IgD-negative memory B cell (primary cell): ENCODE results near the gene STAB1. TPM values are rescaled to one million over a fixed set of nuclear protein-coding genes. Genes with fewer than 3 reads are reported as not detected.
"Not testable (repeated sequence)": the region's sequence is repeated elsewhere in the genome, so short reads cannot be mapped to it uniquely, and the experiment has no call there.

Experiments used
- H3K27ac Mint-ChIP-seq, 3 donors: one replicate each; pipeline ENCODE4 v1.8.0; 2020 to 2022; ENCODE audit warnings: mild to moderate bottlenecking in 3 of 3, mixed read lengths in 3 of 3, moderate library complexity in 1 of 3
- H3K27me3 Mint-ChIP-seq: one replicate; pipeline ENCODE4 v1.8.0; 2021; ENCODE audit warnings: mixed read lengths
- H3K36me3 Mint-ChIP-seq: one replicate; pipeline ENCODE4 v1.8.0; 2020; ENCODE audit warnings: mild to moderate bottlenecking, mixed read lengths
- H3K4me1 Mint-ChIP-seq, 3 donors: one replicate each; pipeline ENCODE4 v1.8.0; 2020 to 2022; ENCODE audit warnings: mixed read lengths in 3 of 3, mild to moderate bottlenecking in 1 of 3
- H3K4me3 Mint-ChIP-seq, 4 donors: one replicate each; pipeline ENCODE4 v1.8.0; 2020 to 2022; ENCODE audit warnings: mild to moderate bottlenecking in 4 of 4, mixed read lengths in 4 of 4, moderate library complexity in 3 of 4
- H3K9me3 Mint-ChIP-seq, 3 donors: one replicate each; pipeline ENCODE4 v1.8.0; 2020 to 2021; ENCODE audit warnings: mixed read lengths in 3 of 3, mild to moderate bottlenecking in 1 of 3
- polyA plus RNA-seq: library from polyadenylated mRNA; unstranded; fragments of 300-500 nt; fragmentation: Illumina TruSeq; gene quantifications from one replicate; pipeline ENCODE4 v1.2.3, GENCODE V29; 2021

The STAB1 gene
- polyA plus RNA-seq, 1 donor from 2014 or later: not detected

DNA sequence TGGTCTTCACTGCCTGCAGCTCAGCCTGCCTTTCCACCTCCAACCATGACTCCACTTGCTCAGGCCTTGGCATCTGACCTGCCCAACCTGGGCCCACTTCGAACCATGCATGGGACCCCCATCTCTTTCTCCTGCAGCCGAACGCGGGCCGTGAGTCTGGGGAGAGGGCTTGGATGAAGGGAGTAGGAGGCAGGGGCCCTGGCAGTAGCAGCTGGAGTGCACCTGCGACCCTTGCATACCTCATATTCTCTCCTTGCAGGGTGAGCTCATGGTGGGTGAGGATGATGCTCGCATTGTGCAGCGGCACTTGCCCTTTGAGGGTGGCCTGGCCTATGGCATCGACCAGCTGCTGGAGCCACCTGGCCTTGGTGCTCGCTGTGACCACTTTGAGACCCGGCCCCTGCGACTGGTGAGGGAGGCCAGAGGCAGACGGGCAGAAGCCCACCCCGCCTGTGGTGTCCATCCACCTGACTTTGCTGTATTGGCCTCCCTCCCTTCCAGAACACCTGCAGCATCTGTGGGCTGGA, 25.1 kb downstream of the STAB1 start:
- no peaks in the 10 kb centered on the region for H3K9me3 Mint-ChIP-seq
- H3K27ac Mint-ChIP-seq: no peak overlapping the region
- no peaks in the 10 kb centered on the region for H3K4me1 Mint-ChIP-seq
- H3K36me3 Mint-ChIP-seq: peaks cover 2% of the 10 kb centered on the region
- no peaks in the 10 kb centered on the region for H3K27me3 Mint-ChIP-seq
- H3K4me3 Mint-ChIP-seq: no peak overlapping the region

- Mint-ChIP-seq H3K27ac (no peak overlapping the region), H3K4me1 (no peaks in the 10 kb centered on the region), H3K4me3 (no peak overlapping the region), H3K27me3 (no peaks in the 10 kb centered on the region), H3K36me3 (peaks cover 2% of the 10 kb centered on the region), H3K9me3 (no peaks in the 10 kb centered on the region)
Measured at GRCh38 chr3:52520716-52521487, 25.8 kb downstream of the STAB1 start.

DNA sequence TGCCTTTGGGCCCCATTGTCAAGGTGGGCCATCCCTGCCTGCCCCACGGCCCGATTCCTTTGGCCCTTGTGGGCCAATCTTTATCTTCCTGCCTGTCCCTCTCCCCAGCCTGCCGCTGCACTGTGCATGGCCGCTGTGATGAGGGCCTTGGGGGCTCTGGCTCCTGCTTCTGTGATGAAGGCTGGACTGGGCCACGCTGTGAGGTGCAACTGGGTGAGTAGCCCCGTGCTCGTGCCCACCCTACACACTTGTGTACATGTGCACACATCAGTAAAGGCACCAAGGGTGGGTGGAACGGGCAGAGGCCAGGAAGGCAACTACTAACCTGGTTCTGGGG, 26.3 kb downstream of the STAB1 start:
- no peaks in the 10 kb centered on the region for H3K9me3 Mint-ChIP-seq
- H3K36me3 Mint-ChIP-seq: peaks cover 2% of the 10 kb centered on the region
- H3K4me1 Mint-ChIP-seq: no peaks in the 10 kb centered on the region
- H3K4me3 Mint-ChIP-seq: no peak overlapping the region
- no peak overlapping the region for H3K27ac Mint-ChIP-seq
- H3K27me3 Mint-ChIP-seq: no peaks in the 10 kb centered on the region

DNA sequence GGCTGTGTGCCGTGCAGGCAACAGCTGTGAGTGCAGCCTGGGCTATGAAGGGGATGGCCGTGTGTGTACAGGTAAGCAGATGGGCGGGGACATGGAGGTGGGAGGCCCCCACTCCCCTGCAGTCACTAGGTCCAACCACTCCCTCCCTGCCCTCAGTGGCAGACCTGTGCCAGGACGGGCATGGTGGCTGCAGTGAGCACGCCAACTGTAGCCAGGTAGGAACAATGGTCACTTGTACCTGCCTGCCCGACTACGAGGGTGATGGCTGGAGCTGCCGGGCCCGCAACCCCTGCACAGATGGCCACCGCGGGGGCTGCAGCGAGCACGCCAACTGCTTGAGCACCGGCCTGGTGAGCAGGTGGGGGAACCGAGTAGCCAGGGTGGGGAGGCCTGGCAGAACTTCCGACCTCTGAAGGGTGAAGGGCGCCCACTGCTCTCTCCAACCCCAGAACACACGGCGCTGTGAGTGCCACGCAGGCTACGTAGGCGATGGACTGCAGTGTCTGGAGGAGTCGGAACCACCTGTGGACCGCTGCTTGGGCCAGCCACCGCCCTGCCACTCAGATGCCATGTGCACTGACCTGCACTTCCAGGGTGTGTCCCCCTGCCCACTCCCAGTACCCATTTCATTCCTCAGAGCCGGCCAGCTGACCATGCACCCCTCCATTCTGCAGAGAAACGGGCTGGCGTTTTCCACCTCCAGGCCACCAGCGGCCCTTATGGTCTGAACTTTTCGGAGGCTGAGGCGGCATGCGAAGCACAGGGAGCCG, 26.9 kb downstream of the STAB1 start:
- Mint-ChIP-seq H3K9me3 (no peaks in the 10 kb centered on the region), H3K27ac (no peak overlapping the region), H3K4me3 (no peak overlapping the region), H3K36me3 (peaks cover 2% of the 10 kb centered on the region), H3K4me1 (no peaks in the 10 kb centered on the region), H3K27me3 (no peaks in the 10 kb centered on the region)

- H3K27me3 Mint-ChIP-seq: no peaks in the 10 kb centered on the region
- H3K27ac Mint-ChIP-seq: no peak overlapping the region
- H3K4me1 Mint-ChIP-seq: no peaks in the 10 kb centered on the region
- H3K9me3 Mint-ChIP-seq: no peaks in the 10 kb centered on the region
- H3K4me3 Mint-ChIP-seq: no peak overlapping the region
- peaks cover 2% of the 10 kb centered on the region for H3K36me3 Mint-ChIP-seq
Measured at GRCh38 chr3:52522651-52523251, 27.6 kb downstream of the STAB1 start.

GRCh38 chr3:52523386-52524257, 28.5 kb downstream of the STAB1 start:
- Mint-ChIP-seq H3K4me1 (no peaks in the 10 kb centered on the region), H3K4me3 (no peak overlapping the region), H3K27ac (no peak overlapping the region), H3K9me3 (no peaks in the 10 kb centered on the region), H3K27me3 (no peaks in the 10 kb centered on the region), H3K36me3 (peaks cover 2% of the 10 kb centered on the region)

DNA sequence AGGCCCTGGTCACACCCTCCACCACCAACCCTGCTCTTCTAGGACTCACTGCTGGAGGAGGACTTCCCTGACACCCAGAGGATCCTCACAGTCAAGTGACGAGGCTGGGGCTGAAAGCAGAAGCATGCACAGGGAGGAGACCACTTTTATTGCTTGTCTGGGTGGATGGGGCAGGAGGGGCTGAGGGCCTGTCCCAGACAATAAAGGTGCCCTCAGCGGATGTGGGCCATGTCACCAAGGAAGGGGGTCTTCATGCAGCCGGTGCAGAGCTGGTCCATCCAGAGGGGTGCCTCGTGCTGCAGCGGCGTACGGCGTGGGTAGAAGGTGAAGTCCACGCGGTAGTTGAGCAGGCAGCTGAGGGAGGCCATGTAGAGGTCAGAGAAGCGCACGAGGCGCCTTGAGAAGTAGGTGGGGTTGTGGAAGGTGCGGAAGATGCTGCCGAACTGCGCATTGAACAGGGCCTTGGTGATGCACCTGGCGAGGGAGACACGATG, 29.2 kb downstream of the STAB1 start:
- H3K4me3 Mint-ChIP-seq: no peak overlapping the region
- peak overlapping the region in 1 of 3 donors; percentile 60 for H3K27ac Mint-ChIP-seq
- peaks cover 2% of the 10 kb centered on the region for H3K36me3 Mint-ChIP-seq
- no peaks in the 10 kb centered on the region for H3K27me3 Mint-ChIP-seq
- no peaks in the 10 kb centered on the region for H3K4me1 Mint-ChIP-seq
- H3K9me3 Mint-ChIP-seq: no peaks in the 10 kb centered on the region

GRCh38 chr3:52524752-52525679, 29.9 kb downstream of the STAB1 start:
- peak overlapping the region in 1 of 3 donors; percentile 28 for H3K27ac Mint-ChIP-seq
- H3K4me3 Mint-ChIP-seq: no peak overlapping the region
- no peaks in the 10 kb centered on the region for H3K27me3 Mint-ChIP-seq

GRCh38 chr3:52525680-52526561, 30.8 kb downstream of the STAB1 start:
- H3K27me3 Mint-ChIP-seq: no peaks in the 10 kb centered on the region
- H3K4me1 Mint-ChIP-seq: no peaks in the 10 kb centered on the region
- H3K27ac Mint-ChIP-seq: peak overlapping the region in 1 of 3 donors; percentile 28
- H3K36me3 Mint-ChIP-seq: peaks cover 2% of the 10 kb centered on the region
- no peaks in the 10 kb centered on the region for H3K9me3 Mint-ChIP-seq
- H3K4me3 Mint-ChIP-seq: no peak overlapping the region

More at GRCh38 chr3:52524752-52525679, 29.9 kb downstream of the STAB1 start:
- no peaks in the 10 kb centered on the region for H3K4me1 Mint-ChIP-seq
- no peaks in the 10 kb centered on the region for H3K9me3 Mint-ChIP-seq
- peaks cover 2% of the 10 kb centered on the region for H3K36me3 Mint-ChIP-seq

DNA sequence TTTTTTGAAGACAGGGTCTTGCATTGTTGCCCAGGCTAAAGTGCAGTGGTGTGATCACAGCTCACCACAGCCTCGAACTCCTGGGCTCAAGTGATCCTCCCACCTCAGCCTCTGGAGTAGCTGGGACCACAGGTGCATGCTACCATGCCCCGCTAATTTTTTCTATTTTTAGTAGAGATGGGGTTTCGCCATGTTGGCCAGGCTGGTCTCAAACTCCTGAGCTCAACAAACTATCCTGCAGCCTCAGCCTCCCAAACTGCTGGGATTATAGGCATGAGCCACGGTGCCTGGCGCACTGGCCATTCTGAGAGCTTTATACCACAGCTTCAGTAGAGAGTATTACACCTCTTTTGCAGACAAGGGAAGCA, 31.5 kb downstream of the STAB1 start:
- H3K4me1 Mint-ChIP-seq, H3K4me3 Mint-ChIP-seq, H3K36me3 Mint-ChIP-seq, H3K27me3 Mint-ChIP-seq, H3K9me3 Mint-ChIP-seq, H3K27ac Mint-ChIP-seq: not testable (repeated sequence)

DNA sequence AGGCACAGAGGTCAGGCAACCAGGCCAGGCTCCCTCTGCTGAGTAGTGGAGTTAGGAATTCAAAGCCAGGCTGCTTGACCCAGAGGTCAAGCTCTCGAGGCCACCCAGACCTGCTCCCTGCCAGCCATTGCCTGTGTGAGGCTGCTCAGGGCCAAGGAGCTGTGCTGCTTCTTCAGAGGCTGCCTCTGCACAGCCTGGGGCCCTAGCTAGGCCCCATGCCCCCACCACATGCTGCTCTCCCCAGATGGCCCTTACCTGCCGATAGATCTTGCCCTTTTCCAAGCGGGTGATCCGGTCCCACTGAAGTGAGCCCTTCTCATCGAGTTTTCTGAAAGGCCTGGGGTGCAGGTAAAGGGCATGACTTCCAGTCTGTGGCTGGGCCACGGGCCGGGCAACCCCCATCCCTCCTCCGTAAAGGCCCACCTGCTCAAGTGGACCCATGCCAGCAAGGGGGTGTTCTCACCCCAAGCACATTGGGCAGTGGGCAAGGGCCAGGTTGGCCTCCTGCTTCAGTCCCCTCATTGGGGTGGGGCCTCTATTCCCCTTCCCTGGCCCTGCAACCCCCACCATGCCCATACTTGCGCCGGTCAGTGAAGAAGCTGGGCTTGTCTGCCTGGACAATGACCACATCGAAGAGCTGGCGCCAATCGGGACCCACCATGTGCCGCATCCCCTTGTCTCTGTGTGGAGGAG, 32.0 kb downstream of the STAB1 start:
- H3K27me3 Mint-ChIP-seq: no peaks in the 10 kb centered on the region
- H3K4me1 Mint-ChIP-seq: peaks cover 0 to 1% (median 1%) of the 10 kb centered on the region in 3 donors
- H3K9me3 Mint-ChIP-seq: no peaks in the 10 kb centered on the region
- peaks cover 2% of the 10 kb centered on the region for H3K36me3 Mint-ChIP-seq
- no peak overlapping the region for H3K4me3 Mint-ChIP-seq
- no peak overlapping the region for H3K27ac Mint-ChIP-seq

GRCh38 chr3:52527732-52528585, 32.8 kb downstream of the STAB1 start:
- H3K9me3 Mint-ChIP-seq: no peaks in the 10 kb centered on the region
- H3K4me3 Mint-ChIP-seq: no peak overlapping the region
- peaks cover 2% of the 10 kb centered on the region for H3K36me3 Mint-ChIP-seq

More at GRCh38 chr3:52527732-52528585, 32.8 kb downstream of the STAB1 start:
- H3K27ac Mint-ChIP-seq: peak overlapping the region in 1 of 3 donors; percentile 45
- no peaks in the 10 kb centered on the region for H3K27me3 Mint-ChIP-seq
- peaks cover 5 to 6% (median 5%) of the 10 kb centered on the region in 3 donors for H3K4me1 Mint-ChIP-seq
